Measurements from ENCODE around the gene POLQ. TPM values are rescaled to one million over a fixed set of nuclear protein-coding genes. Genes with fewer than 3 reads are reported as not detected.
A peak's percentile ranks its signal among the peaks of the same experiment; 100 is the strongest.

The POLQ gene
- total and polyA plus RNA-seq, 2 donors from 2014 or later: 0.35 TPM; not detected in 1

DNA sequence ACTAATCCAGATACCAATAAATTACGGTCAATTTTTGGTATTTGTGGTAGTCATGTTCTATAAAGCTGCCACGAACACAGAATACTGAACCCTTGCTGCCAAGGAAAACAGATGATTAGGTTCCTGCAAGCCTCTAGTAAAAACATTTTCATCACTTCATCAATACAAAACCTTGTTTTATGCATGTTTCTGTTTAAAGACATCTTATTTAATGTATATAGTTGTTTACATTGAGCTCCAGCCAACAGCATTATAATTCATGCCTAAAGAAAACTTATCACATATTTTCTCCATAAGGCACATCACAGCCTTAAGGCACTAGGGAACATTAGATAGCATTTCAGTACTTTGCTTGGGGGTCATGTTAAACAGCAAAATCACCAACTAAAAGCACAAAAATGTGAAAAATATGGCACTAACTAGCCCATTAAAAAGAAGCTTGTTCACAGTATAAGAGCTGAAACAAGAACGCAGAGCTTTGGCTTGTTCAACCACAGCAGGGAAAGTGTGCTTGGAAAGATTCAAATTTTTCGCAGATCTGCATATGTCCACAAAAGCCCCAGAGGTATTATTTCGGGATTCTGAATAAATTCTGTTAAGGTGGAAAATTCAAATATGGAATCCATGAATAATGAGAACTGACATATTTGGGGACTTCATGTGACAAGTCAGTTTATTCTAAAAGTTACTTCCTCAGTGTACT is 27.7 kb downstream of the POLQ start:
- H3K9me3 ChIP-seq (ENCODE audit: control insufficient read depth in 2 of 3, insufficient read depth in 1 of 3, low read length in 3 of 3): peaks cover 0 to 4% (median 0%) of the 10 kb centered on the region in 3 donors
- DNase-seq: peak in 2 of 5 donors; percentile 3 to 34
- TF ChIP-seq, protein P1, sequence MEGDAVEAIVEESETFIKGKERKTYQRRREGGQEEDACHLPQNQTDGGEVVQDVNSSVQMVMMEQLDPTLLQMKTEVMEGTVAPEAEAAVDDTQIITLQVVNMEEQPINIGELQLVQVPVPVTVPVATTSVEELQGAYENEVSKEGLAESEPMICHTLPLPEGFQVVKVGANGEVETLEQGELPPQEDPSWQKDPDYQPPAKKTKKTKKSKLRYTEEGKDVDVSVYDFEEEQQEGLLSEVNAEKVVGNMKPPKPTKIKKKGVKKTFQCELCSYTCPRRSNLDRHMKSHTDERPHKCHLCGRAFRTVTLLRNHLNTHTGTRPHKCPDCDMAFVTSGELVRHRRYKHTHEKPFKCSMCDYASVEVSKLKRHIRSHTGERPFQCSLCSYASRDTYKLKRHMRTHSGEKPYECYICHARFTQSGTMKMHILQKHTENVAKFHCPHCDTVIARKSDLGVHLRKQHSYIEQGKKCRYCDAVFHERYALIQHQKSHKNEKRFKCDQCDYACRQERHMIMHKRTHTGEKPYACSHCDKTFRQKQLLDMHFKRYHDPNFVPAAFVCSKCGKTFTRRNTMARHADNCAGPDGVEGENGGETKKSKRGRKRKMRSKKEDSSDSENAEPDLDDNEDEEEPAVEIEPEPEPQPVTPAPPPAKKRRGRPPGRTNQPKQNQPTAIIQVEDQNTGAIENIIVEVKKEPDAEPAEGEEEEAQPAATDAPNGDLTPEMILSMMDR (IDR thresholded peaks at IDR 0.05; ENCODE audit: borderline replicate concordance, extremely low read depth, insufficient read depth): no peak
- intact Hi-C loops (cut with DNase I): no loop called here
- H3K9ac ChIP-seq (ENCODE audit: low read length in 3 of 3): no peak overlapping the region
- H3K4me1 ChIP-seq (ENCODE audit: control insufficient read depth in 2 of 3, insufficient read depth in 2 of 3, low read depth in 1 of 3, low read length in 3 of 3): no peaks in the 10 kb centered on the region
- H3K27me3 ChIP-seq (ENCODE audit: control insufficient read depth, insufficient read depth, low read length): no peaks in the 10 kb centered on the region
- H3K4me3 ChIP-seq (ENCODE audit: low read length in 3 of 3): no peak overlapping the region
- no peak for FAIRE-seq
- H3K27ac ChIP-seq (ENCODE audit: low read depth in 2 of 2, low read length in 2 of 2): no peak overlapping the region
- H3K36me3 ChIP-seq (ENCODE audit: control insufficient read depth in 2 of 3, insufficient read depth in 3 of 3, low read length in 3 of 3): no peaks in the 10 kb centered on the region

DNA sequence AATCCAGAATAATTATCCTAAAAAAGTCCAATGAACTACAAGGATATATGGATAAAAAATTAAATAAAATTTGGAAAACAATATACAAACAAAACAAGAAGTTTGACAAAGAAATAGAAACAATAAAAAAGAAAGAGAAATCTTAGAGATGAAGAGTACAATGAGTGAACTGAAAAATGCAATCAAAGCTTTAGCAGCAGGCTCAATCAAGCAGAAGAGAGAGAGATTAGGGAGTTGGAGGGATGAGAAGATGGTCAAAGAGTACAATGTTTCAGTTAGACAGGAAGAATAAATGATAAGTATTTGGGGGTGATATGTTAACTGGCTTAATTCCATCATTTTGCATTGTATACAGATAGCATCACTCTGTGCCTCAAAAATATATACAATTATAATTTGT is 29.9 kb downstream of the POLQ start:
- intact Hi-C loops (cut with DNase I): no loop called here
- Histone ChIP-seq H3K27ac (ENCODE audit: low read depth in 2 of 2, low read length in 2 of 2) (no peak overlapping the region), H3K4me3 (ENCODE audit: low read length in 3 of 3) (no peak overlapping the region), H3K9me3 (ENCODE audit: control insufficient read depth in 2 of 3, insufficient read depth in 1 of 3, low read length in 3 of 3) (peaks cover 0 to 4% (median 0%) of the 10 kb centered on the region in 3 donors), H3K36me3 (ENCODE audit: control insufficient read depth in 2 of 3, insufficient read depth in 3 of 3, low read length in 3 of 3) (no peaks in the 10 kb centered on the region), H3K9ac (ENCODE audit: low read length in 3 of 3) (no peak overlapping the region), H3K27me3 (ENCODE audit: control insufficient read depth, insufficient read depth, low read length) (no peaks in the 10 kb centered on the region), H3K4me1 (ENCODE audit: control insufficient read depth in 2 of 3, insufficient read depth in 2 of 3, low read depth in 1 of 3, low read length in 3 of 3) (no peaks in the 10 kb centered on the region)
- TF ChIP-seq, protein P1 (IDR thresholded peaks at IDR 0.05; ENCODE audit: borderline replicate concordance, extremely low read depth, insufficient read depth): no peak
- DNase-seq (no peak), FAIRE-seq (no peak)

DNA sequence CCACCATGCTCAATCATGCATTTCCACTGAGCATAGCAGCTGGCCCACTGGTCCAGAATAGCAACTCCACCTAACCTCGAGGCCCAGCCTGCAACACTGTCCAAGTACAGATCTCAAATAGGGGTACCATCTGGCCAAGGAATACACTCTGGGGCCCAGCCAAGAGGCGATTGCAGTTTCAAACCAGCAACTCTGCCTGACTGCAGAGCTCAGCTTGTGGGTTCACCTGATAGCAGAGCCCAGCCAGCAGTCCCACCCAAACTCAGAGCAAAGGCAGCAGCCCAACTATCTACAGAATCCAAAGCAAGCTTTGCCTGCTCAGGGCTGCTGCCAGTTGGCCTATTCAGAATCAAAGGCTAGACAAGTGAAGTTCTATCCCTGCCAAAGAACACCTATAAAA is 30.5 kb downstream of the POLQ start:
- H3K27me3 ChIP-seq (ENCODE audit: control insufficient read depth, insufficient read depth, low read length): no peaks in the 10 kb centered on the region
- peaks cover 0 to 4% (median 0%) of the 10 kb centered on the region in 3 donors for H3K9me3 ChIP-seq (ENCODE audit: control insufficient read depth in 2 of 3, insufficient read depth in 1 of 3, low read length in 3 of 3)
- DNase-seq: no peak
- H3K27ac ChIP-seq (ENCODE audit: low read depth in 2 of 2, low read length in 2 of 2): no peak overlapping the region
- no peak for FAIRE-seq
- H3K4me3 ChIP-seq (ENCODE audit: low read length in 3 of 3): no peak overlapping the region
- intact Hi-C loops (cut with DNase I): no loop called here
- no peak overlapping the region for H3K9ac ChIP-seq (ENCODE audit: low read length in 3 of 3)
- TF ChIP-seq, protein P1 (IDR thresholded peaks at IDR 0.05; ENCODE audit: borderline replicate concordance, extremely low read depth, insufficient read depth): no peak
- no peaks in the 10 kb centered on the region for H3K36me3 ChIP-seq (ENCODE audit: control insufficient read depth in 2 of 3, insufficient read depth in 3 of 3, low read length in 3 of 3)
- H3K4me1 ChIP-seq (ENCODE audit: control insufficient read depth in 2 of 3, insufficient read depth in 2 of 3, low read depth in 1 of 3, low read length in 3 of 3): no peaks in the 10 kb centered on the region
